KBM-7 (cell line): ENCODE results near the gene DEXI.

Experiments
- DNase-seq: peaks from one replicate; pipeline ENCODE4 v3.0.0-alpha.2; 2015
- in situ Hi-C: fragments of 300-500 bp; cut with MboI; formaldehyde crosslinking; loops from 2 replicates; pipeline ENCODE4 v1.14.3; 2020; ENCODE audit warnings: low sequenced_read_pairs, low pct_unique_long_range_greater_than_20kb, mixed read lengths

Gene DEXI

DNA sequence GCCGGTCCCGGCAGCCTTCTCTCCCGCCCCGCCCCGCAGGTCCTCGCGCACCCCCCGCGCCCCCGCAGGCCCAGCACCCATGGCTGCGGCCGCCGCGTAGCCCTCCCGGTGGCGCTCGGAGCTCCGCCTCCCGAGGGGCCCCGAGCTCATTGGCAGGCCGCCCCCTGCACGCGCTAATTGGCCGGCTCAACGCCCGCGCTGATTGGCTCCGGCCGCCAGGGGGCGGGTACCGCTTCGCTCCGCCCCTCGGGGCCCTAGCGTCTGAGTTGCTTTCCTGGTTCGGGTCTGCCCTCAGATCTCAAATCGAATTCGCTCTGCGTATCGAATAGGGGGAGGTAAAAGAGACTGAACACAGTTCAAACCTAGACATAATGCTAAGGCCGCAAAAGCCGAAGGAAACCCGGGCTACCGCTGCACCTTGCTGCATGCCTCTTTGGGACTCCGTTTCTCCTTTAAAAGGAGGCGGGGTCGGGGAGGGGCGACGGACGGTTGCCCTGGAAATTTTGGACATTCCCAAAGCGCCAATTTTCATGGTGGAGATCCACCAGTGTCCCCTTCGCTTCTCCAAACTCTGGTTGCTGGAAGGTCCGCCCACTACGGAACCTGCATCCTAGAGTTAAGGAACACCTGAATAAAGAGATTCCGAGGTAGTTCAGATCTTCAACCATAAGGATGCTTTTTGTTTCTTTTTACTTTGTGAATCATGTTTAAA, at the start of gene DEXI:
Gene DEXI (minus strand): TSS at position 117 of the 712 bp plus-strand sequence. CDS start 463 bp downstream, outside the sequence.
- in situ Hi-C loops: loop anchor here (25.0 kb wide), 1 partner anchor 405 kb away; no protein-coding TSS in a partner anchor
- peak; percentile 92 for DNase-seq

DNA sequence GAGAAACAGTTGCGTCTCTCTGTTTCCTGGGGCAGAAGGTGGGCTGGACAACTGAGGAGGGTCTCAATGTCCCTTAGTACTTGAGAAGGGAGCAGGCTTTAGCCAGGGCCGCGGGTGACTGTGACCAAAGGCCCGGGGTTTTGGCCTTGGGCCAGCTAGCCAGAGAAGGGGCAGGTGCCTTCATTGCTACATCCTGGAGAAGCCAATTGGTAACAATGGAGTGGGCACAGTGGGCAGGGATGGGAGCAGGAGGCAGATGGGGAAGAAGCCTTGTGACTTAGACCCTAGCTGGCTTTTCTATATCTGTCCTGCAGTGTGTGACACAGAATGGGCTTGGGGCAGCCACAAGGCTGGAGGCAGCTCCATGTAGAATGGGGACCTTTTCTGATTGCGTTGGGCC, 48.1 kb upstream of the DEXI start:
- in situ Hi-C loops: no loop called here

DNA sequence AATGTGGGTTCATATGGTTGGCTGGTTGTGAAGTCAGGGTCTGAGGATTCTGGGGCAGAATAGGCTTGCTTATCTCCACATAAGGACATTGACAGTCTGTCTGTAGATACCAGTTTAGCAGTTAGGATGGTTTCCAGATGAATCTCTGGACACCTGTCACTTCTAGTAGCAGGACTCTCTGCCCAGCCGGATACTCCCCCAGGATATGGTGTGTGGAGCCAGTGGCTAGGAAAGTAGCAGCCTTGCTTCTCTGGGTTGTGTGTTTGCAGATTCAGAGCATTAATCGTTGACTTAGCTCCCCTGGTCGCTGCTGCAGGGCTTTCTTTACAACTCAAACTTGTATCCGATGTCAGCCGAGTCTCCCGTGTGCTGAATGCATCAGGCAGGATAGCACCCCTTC, 47.3 kb upstream of the DEXI start:
- in situ Hi-C loops: no loop called here
- DNase-seq: no peak

More for the DNA sequence above, 48.1 kb upstream of the DEXI start:
- DNase-seq: no peak

DNA sequence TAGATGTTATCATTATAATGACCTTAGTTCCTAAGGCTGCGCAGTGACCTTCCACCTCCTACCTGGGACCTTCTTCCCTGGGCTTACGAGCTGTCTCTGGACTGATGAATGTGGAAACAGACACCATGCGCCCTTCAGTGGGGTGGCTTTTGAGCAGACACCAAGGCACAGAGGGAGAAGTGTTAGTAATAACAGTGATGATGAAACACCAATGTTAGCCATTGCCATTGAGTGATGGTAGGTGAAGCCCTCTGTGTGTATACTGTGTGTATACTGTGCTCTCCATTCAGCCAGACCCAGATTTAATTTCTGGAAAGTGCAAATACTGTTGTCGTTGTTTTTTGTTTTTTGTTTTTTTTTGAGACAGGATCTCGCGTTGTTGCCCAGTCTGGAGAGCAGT, 46.6 kb upstream of the DEXI start:
- DNase-seq: no peak
- in situ Hi-C loops: no loop called here

DNA sequence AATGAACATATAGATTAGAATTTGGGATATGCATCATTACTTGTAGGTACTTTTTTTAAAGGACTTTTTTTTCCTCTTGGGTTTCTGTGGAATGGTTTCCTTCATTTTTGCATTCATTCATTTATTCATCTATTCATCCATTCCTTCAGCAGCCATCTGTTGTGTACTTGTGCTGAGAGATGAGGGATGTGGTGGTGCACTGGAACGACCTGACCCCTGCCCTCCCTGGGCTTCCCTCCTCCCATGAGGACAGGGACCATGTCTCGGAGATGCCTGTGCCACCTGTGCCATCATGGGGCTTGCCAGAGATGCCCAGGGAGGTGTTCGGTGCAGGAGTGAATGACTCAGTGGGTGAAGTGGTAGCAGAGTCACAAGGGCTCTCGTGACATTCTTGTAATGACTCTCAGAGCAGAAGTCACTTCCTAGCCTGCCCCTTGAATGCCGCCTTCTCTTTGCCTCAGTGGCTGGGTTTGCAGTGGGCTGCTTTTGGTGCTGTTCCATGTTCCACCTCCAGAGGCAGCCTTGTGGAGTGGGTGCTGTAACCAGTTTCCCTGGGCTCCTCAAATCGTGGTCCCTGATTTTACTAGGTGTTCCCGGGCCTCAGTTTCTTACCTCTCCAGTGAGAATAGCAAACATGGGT, 46.0 kb upstream of the DEXI start:
- DNase-seq: peak; percentile 28
- in situ Hi-C loops: no loop called here

DNA sequence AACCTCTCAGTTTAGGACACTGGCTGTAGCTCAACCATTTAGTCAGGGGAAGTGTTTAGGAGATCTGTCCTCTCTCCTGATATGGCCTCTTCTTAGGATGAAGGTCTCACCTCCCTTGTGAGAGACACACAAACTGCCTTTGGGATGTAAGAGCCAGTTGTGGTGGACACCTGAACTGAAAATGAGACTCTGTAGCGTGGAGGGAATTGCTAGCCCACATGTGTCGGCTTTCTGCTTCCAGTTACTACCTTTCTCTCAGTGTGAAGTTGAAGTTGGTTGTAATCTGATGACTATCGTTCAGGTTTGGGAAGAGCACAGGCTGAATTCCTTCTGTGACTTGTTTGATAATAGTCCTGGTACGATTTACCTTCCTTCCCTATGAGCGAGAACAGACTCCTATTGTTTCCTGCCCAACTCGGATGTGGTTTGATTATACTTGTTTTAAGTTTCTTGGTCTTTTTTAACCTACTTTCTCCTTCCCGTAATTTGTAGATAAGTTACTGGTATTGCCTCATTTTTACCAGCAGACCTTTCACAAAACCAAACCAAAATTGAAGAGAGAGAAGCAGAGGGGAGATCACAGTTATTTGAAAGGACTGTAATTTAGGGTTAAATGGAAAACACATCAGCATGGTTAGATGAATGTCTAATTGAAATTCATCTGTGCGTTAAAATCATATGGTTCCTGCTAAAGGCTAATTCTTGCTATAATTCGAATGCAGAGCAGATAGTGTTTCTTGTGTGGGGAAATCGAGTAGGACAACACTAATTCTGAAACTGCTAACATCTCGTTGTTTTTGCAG, 45.3 kb upstream of the DEXI start:
- in situ Hi-C loops: no loop called here
- no peak for DNase-seq

DNA sequence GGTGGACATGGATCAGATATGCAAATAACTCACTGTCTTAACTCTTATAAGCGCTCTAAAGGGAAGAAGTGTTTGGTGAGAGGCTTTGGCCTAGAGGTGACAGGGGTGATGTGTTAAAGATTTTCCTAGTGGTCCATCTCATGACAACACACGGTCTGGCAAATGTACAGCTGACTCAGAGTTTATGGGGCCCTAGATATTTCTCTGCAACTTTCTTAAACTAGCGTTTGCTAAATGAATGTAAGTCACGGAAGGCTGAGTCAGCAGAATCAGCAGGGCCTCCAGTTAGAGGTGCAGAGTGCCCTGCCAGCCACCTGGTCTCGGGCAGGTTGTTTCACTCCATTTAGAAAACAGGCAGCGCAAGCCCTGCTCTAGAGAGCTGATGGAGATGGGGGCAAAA, 42.2 kb upstream of the DEXI start:
- no peak for DNase-seq
- in situ Hi-C loops: no loop called here

DNA sequence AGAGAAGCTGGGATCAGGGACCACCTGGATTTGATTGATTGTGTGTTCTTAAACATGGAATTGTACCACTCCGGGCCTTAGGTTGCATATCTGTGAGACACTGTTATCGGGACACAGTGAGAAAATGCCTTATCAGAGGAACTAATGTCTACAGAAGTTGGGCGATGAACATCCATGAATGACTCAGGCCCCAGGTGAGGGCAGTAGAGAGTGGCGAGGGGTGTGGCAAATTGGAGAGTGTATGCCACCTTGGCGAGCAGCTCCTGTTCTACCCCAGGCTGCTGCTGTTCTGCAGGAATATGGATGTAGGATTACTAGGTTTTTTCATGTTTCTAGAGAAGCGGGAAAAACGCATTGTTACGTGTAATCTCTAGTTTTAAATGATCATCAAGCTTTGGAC, 40.9 kb upstream of the DEXI start:
- in situ Hi-C loops: no loop called here
- no peak for DNase-seq

DNA sequence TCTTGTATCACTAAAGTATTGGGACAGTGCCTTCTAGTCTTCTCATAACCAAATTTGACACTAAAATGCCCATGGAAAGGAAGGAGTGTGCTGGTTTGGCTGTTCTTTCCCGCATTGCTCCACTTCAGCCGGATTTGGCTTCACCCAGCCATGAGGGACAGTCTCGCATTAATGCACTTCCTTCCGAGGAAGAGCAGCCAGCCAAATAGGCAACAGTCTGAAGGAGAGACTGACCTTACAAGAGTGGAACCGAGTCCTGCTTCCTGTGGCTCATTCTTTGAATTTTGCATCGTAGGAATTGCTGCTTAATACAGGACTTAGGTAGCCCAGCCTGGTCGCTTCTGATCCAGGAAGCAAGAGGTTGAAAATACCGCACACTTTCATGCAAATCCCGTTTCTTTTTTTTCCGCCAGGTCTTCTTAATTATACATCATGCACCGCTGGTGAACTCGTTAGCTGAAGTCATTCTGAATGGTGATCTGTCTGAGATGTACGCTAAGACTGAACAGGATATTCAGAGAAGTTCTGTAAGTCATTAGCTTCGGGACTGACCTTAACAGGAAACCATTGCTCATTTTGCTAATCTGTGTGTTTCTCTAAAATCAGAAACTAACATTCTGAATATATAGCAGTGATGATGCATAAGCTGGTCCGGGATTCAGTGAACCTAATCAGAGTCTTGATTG, 40.3 kb upstream of the DEXI start:
- in situ Hi-C loops: no loop called here
- no peak for DNase-seq

DNA sequence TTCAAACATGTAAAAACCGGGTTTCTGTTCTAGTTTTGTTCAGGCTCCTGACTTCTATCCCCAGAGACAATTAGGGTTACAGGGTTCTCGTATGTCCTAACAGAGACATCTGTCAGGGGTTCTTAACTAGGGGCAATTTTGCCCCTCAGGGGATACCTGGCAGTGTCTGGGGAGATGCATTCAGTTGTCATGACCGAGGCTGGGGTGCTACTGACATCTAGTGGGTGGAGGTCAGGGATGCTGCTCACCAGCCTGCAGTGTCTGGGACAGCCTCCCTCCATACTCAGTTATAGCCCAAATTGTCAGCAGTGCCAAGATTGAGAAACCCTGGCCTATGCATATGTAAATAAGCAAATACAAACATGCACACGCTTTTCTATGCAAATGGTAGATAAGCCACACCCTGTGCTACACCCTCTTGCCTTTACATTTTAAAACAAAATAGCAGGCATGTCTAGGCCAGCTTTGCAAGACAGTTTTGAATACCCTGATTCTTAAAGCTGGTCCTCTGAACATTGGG, 39.5 kb upstream of the DEXI start:
- DNase-seq: peak; percentile 53
- in situ Hi-C loops: no loop called here

DNA sequence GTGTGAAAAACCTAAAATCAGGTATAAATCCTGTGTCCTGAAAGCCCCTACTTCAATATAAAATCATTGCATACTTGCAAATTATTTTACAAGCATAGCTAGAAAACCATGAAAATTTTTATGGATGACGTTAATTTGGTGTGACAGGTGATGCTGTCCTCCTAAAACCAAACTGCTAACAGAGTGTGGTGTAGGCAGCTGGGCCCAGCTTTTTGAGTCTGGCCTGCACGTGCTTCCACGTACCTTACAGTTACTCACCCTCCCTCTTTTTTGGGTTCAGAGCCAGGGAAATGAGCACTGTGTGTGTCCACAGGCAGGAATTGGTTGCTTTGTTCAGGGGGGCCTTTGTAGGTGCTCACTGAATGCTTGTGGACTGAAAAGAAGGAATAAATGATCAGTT, 38.5 kb upstream of the DEXI start:
- in situ Hi-C loops: no loop called here
- DNase-seq: no peak

DNA sequence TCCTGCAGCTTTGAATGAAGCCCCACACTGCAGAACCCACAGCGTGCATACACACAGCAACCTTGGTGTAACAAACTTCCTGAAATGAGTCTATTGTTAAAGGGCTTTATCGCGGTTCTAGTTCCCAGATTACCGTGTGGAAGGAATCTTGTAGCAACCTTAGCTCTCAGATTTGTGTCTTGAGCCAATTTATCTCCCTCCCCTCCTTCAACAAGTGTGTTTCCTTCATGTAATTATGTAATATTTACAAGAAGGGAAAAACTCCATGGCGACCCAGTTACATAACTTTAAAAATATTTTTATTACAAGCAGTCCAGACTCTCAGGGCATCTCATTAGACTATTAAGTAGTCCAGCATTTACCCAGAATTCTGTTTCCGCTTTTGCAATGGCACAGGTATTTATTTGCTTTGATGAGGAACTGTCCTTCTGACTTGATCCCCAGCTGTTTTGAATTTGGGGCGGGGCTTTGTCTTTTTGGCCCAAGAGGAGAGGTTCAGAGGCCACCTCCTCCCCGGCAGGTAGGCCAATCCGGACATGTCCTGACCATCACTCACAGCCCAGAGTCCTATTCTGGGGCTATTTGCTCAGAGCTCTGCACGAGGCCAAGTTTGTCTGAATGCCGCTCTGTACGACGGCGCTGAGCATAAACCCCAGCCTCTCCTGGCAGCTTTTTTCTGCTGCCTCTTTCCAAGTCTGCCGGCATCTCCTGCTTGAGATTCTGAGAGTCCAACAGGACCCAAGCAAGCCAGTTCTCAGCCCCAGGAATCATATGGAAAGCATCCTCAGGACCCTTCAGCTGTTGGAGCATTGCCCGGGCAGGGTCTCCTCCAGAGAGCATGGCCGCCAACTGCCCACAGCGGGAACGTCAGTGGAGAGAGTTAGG, 37.7 kb upstream of the DEXI start:
- DNase-seq: no peak
- in situ Hi-C loops: no loop called here

DNA sequence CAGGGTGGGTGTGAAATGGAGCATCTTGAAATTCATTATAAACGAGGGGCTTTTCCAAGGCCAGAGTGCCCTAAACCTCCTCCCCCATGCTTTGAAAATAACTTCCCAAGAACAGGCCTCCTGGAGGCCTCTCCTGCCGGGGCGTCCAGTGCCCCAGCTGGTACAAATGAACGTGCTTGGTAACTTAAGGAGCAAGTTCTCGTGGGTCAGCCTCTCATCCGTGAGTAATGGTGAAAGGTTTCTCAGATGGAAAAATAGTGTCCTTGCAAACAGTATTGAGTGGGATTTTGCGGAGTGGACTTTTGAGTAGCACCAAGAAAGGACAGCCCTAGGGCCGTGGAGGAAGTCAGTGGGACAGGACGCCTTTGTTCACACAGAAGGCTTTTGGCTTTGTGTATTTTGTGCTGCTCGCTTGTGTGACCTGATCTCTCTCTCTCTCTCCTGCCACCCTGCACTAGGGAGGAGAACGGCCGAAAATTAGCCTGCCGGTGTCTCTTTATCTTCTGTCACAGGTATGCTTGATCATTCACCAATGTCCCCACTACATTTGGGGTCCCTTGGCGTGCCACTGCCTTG, 36.7 kb upstream of the DEXI start:
- DNase-seq: no peak
- in situ Hi-C loops: no loop called here

DNA sequence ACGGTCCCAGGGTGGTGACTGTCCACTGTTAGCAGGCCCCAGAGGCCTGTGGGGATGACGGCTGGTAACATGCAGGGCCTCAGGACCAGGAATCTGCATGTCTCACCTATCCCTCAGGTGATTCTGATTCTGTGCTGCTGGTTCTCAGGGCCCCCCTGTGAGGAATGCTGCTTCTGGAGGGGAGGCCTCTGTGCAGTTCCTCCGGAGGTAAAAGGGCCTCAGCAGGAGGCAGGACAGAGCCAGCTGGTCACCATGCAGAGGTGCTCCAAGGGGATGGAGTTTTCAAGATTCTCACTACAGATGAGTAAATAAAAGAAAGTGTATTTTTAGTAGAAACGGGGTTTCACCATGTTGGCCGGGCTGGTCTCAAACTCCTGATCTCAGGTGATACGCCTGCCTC, 35.9 kb upstream of the DEXI start:
- in situ Hi-C loops: no loop called here
- no peak for DNase-seq

DNA sequence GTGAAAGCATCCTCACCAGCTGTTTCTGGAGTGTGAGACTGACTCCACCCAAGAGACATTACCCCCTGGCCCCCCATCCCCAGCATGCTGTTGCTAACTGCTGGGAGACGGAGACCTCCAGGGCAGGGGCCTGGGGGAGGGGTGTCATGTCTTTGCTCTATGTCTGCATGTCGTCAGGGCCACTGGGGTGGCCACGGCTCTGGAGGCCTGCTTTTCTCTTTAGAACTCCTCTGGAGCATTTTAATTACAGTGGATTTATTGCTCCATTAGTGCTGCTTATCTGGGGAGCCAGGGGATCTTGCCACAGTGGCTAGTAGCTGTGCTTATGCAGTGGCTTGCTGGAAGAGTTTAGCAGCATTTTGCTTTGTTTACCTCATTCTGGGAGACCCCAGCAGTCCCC, 34.4 kb upstream of the DEXI start:
- in situ Hi-C loops: no loop called here
- no peak for DNase-seq

DNA sequence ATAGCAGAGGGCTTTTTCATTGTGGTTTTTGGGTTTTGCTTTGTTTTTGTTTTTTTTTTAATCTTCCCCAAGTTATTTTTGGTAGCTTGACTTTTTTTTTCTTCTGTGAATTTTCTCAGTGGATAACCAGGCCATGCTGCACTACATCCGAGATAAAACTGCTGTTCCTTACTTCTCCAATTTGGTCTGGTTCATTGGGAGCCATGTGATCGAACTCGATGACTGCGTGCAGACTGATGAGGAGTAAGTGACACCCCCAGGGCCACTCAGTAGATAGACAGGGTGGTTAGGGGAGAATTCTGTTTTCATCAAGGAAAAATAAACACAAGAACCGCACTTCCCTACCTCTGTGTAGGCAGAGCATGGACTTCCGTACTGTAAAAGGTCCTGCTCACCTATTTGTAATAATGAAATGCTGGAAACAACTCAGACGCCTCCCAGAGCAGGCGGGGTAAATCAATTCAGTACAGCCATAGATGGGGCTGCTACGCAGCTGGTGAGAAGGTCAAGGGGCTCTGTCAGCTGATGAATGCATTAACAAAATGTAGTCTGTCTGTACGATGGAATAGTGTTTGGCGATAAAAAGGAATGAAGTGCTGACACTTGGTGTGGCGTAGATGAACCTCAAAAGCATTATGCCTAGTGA, 30.7 kb upstream of the DEXI start:
- in situ Hi-C loops: loop anchor here (25.0 kb wide), 2 partner anchors 539 to 714 kb away; no protein-coding TSS in a partner anchor
- DNase-seq: no peak

DNA sequence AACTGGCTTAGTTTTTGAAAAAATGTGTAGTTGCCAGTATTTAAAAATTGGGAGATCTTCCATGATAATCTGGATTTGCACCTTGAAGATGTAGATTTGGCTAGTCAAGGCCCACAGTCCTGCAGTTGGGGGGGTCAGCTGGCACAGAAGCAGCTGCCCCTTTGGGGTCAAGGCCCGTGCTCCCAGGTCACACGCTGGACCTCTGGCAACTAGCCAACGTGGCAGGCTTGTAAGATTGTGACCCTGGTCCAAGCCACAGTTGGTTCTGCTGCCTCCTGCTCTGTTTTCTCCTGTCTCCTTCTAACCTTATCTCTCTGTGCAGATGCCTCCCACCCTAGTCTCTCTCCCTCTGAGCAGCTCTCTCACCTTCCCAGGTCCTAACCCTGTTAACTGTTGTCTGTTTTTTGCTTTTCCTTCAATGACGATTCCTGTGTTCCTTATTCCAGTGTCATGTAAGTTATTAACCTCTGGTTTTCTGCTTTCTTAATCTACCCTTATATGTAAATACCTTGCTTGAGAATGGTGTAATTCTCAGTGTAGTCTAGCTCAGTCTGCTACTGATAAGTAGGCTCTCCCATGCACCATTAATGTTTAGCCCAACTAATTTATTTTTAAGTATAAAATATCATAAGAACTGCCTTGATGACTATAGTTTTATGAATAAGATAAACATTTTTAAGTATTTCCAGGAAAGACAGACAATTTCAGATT, 30.0 kb upstream of the DEXI start:
- in situ Hi-C loops: loop anchor here (25.0 kb wide), 2 partner anchors 540 to 715 kb away; no protein-coding TSS in a partner anchor
- DNase-seq: no peak
